ENCODE data around the gene PPM1H. TPM values are rescaled to one million over a fixed set of nuclear protein-coding genes. Genes with fewer than 3 reads are reported as not detected.

PPM1H gene
- total RNA-seq, 1 donor, result 0.86 TPM

DNA sequence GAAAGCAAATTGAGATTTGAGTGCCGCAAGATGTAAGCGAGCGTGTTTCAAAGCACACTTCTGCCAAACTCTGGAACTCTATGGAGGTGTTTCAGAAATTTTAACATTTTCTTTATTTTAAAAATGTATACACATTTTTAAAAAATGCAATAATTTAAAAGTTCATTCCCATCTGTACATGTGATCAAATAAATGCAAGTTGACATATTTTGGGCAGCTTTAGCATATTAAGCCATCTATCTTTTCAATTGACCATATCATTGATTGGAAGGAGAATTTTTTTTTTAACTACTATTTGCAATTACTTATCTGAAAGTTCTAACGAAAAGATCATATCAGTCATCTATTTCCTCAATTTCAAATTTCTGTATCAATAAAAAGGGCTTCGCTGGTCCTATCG, 101.3 kb downstream of the PPM1H start:
- no peak for DNase-seq (ENCODE audit: low read depth)
- no peak overlapping the region for H3K4me3 ChIP-seq (ENCODE audit: low read depth, low read length)
- TF ChIP-seq, protein P1, sequence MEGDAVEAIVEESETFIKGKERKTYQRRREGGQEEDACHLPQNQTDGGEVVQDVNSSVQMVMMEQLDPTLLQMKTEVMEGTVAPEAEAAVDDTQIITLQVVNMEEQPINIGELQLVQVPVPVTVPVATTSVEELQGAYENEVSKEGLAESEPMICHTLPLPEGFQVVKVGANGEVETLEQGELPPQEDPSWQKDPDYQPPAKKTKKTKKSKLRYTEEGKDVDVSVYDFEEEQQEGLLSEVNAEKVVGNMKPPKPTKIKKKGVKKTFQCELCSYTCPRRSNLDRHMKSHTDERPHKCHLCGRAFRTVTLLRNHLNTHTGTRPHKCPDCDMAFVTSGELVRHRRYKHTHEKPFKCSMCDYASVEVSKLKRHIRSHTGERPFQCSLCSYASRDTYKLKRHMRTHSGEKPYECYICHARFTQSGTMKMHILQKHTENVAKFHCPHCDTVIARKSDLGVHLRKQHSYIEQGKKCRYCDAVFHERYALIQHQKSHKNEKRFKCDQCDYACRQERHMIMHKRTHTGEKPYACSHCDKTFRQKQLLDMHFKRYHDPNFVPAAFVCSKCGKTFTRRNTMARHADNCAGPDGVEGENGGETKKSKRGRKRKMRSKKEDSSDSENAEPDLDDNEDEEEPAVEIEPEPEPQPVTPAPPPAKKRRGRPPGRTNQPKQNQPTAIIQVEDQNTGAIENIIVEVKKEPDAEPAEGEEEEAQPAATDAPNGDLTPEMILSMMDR (IDR thresholded peaks at IDR 0.05; ENCODE audit: insufficient read depth, low read depth, low read length), result no peak

DNA sequence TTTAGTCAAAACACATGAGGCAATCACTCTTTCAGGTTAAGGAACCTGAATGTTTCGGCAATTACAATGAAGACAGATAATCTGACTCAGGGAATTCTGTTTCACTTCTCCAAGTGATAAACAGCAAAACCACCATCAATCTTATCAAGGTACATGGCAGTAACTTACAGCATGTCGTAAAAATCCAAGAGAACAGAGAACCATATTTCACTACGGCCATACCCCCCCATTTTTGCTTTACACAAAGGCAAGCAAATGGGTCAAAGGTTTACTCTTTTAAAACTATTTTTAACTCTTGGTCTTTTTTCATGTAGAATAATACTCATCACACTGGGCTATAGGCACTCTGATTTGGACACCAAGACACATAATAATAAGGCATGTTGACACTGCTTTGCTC, 102.4 kb downstream of the PPM1H start:
- no peak for DNase-seq (ENCODE audit: low read depth)
- no peak overlapping the region for H3K4me3 ChIP-seq (ENCODE audit: low read depth, low read length)
- TF ChIP-seq, protein P1 (IDR thresholded peaks at IDR 0.05; ENCODE audit: insufficient read depth, low read depth, low read length), result no peak

DNA sequence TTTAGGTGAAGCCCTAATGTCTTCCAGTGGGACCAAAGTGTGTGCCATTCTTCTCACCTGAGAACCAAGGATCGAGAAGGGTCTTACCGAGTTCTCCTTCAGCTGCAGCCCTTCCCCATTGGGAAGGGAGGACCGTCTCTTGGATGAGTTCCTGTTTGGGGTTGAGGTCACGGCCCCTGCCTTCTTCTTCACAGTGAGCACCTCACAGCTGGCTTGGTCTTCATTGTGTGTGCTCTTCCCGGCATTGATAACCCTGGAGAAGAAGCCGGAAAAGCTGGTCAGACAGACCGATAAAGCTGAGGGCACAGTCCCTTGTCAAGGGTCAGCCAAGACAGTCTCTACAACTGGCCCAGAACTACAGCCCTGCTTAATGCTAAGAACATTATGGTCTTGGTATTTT, 102.9 kb downstream of the PPM1H start:
- DNase-seq (ENCODE audit: low read depth), result no peak
- H3K4me3 ChIP-seq (ENCODE audit: low read depth, low read length), result no peak overlapping the region
- TF ChIP-seq, protein P1 (IDR thresholded peaks at IDR 0.05; ENCODE audit: insufficient read depth, low read depth, low read length), result no peak

DNA sequence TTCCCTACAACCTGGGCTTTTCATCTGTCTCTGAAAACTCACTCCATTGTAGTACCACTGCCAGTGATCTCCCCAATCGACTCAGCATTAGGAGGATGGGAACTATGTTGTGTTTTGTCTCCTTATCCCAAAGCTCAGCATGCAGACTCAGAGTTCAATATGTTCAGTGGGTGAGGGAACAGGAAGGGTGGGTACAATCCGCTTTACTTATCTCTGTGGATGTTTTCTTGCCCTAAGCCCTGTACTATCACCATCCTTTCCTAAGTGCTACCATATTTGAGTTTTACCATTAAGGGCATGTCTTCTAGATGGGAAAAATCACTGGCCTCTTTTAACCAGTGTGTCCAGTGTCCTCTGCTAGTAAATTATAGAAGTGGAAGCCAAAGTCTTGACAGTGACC, 107.1 kb downstream of the PPM1H start:
- no peak overlapping the region for H3K4me3 ChIP-seq (ENCODE audit: low read depth, low read length)
- DNase-seq (ENCODE audit: low read depth), result no peak
- TF ChIP-seq, protein P1 (IDR thresholded peaks at IDR 0.05; ENCODE audit: insufficient read depth, low read depth, low read length), result no peak

DNA sequence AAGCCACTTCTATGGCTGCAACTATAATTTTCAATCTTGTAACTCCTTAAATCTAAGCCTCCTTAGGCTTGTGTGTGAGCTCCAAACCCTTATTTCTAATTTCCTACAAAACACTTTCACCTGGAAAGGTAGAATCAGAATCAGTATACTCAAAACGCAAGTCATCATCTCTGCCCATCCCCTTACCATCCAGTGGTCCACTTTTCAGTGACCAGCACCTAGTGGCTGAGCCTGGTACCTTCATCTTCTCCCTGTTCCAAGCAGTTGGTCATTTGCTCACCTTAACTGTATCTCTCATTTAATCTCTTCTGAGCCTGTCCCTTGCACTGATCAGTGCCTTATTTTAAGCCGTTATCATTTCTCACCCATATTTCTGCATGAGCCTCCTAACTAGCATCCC, 107.9 kb downstream of the PPM1H start:
- no peak for DNase-seq (ENCODE audit: low read depth)
- H3K4me3 ChIP-seq (ENCODE audit: low read depth, low read length), result no peak overlapping the region
- TF ChIP-seq, protein P1 (IDR thresholded peaks at IDR 0.05; ENCODE audit: insufficient read depth, low read depth, low read length), result peak; percentile 12

DNA sequence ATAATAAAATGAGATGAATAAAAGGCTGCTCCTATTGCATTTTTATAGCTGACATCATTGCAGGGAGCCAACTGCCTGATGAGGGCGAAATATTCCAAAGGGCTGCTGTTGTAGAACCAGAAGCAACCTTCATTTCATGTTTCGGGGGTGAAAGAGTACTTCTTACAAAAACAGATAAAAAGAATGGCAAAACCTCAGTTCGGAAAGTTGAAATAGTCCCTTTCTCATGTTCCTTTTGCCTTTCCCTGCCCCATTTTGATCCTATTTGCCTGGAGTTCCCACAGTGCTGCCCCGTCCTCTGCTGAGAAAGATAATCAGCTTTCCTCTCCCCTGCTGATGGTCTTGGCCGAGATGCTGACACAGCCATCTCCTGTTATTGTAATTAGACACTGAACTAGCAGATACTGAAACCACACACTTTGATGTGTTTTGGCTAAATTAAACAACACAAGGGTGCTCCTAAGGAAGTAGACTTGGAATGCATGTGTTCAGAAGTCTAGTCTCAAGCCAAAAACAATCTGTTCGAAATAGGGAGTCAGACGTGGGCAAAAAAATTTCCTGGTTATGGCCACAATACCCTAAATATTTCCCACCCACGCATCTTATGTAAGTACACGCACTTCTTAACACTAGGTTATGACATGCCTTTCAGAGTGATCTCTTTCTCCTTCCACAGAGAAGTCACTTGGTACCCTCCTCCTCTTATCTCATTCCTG, 117.2 kb downstream of the PPM1H start:
- DNase-seq (ENCODE audit: low read depth), result peak; percentile 71
- H3K4me3 ChIP-seq (ENCODE audit: low read depth, low read length), result peak overlapping the region; percentile 36
- TF ChIP-seq, protein P1 (IDR thresholded peaks at IDR 0.05; ENCODE audit: insufficient read depth, low read depth, low read length), result no peak

DNA sequence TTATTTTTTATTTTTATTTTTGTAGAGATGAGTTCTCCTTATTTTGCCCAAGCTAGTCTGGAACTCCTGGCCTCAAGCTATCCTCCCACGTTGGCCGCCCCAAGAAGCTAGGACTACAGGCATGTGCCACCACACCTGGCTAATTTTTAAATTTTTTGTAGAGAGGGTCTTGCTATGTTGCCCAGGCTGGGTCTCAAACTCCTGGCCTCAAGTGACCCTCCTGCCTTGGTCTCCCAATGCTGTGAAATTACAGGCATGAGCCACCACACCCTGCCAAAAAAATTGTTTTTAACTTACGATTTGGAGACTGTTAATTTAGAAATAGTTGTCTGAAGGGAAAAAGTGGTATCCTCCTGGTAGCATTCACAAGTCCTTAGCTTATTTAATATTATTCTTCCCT, 120.7 kb downstream of the PPM1H start:
- no peak for DNase-seq (ENCODE audit: low read depth)
- H3K4me3 ChIP-seq (ENCODE audit: low read depth, low read length), result no peak overlapping the region
- TF ChIP-seq, protein P1 (IDR thresholded peaks at IDR 0.05; ENCODE audit: insufficient read depth, low read depth, low read length), result no peak
